Upper lobe of left lung (tissue), 4 donors: ENCODE results near the gene MS4A6A.

ENCODE experiments used
- POLR2A ChIP-seq, 4 donors: fragments of 450-650 bp; IDR thresholded peaks; one replicate each; pipeline ENCODE4 v1.5.1; 2016 to 2017; ENCODE audit warnings: antibody characterized with exemption in 4 of 4, mild to moderate bottlenecking in 2 of 4
- POLR2AphosphoS5 ChIP-seq, 2 donors: sonication (generic); formaldehyde crosslinking; IDR thresholded peaks; one replicate each; pipeline ENCODE4 v1.5.1; 2017; ENCODE audit warnings: antibody characterized with exemption in 2 of 2
- TF ChIP-seq, protein P1 (sequence below), 6 experiments: fragments of 450-650 bp in 4 of 6; fragments of 200-600 bp in 2 of 6; sonication (generic) in 2 of 6; IDR thresholded peaks; one replicate each; pipeline ENCODE4 v1.5.1; 2016 to 2019; ENCODE audit warnings: antibody characterized with exemption in 6 of 6

DNA sequence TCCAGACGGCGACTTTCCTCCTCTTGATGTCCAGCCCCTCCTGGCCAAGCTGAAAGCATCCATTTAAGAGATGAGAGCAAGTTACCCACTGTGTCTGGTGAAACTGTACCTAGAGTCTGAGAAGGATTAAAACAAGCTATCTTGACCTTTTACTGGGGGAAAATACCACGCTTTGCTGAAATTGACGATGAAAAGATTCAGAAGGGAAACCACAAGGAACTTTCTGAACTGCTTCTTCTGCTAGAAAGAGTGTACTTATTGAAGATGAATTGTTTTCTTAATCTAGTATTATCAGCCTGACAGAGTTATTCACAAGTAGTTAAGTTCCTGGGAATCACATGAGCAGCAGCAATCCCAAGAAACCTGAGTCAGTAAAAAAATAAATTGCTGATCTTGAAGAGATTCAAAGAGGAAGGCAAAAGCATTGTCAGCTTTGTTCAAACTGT, 13.1 kb upstream of the MS4A6A start:
- TF ChIP-seq, protein P1, sequence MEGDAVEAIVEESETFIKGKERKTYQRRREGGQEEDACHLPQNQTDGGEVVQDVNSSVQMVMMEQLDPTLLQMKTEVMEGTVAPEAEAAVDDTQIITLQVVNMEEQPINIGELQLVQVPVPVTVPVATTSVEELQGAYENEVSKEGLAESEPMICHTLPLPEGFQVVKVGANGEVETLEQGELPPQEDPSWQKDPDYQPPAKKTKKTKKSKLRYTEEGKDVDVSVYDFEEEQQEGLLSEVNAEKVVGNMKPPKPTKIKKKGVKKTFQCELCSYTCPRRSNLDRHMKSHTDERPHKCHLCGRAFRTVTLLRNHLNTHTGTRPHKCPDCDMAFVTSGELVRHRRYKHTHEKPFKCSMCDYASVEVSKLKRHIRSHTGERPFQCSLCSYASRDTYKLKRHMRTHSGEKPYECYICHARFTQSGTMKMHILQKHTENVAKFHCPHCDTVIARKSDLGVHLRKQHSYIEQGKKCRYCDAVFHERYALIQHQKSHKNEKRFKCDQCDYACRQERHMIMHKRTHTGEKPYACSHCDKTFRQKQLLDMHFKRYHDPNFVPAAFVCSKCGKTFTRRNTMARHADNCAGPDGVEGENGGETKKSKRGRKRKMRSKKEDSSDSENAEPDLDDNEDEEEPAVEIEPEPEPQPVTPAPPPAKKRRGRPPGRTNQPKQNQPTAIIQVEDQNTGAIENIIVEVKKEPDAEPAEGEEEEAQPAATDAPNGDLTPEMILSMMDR (IDR thresholded peaks at IDR 0.05) = no peak
- no peak for TF ChIP-seq POLR2A (IDR thresholded peaks at IDR 0.05)
- TF ChIP-seq POLR2AphosphoS5 (IDR thresholded peaks at IDR 0.05) = no peak
